IMR-90 (cell line): Measurements from ENCODE around the gene HHIPL1. TPM values are rescaled to one million over a fixed set of nuclear protein-coding genes. Genes with fewer than 3 reads are reported as not detected.

ENCODE experiments used
- ATAC-seq: fragments of 200-7000 bp; cut with Tn5 transposase; 2 replicates; pipeline ENCODE4 v1.9.1; 2020; ENCODE audit warnings: low read depth, mild to moderate bottlenecking, moderate library complexity
- BruUV-seq: library from RNA; stranded (reverse); fragments of 400-500 nt; replicated peaks from 2 replicates; lab custom pipeline; 2021; lab: Mats Ljungman, UMichigan
- CTCF ChIA-PET: fragments of 300-600 bp; formaldehyde crosslinking; extraction: SDS; loops from one replicate; lab custom pipeline; 2021; ENCODE audit warnings: antibody characterized with exemption; lab: Yijun Ruan, JAX
- POLR2A ChIA-PET: fragments of 300-600 bp; sonication (Branson Sonifier 250); formaldehyde crosslinking; loops from one replicate; lab custom pipeline; 2022; ENCODE audit warnings: antibody characterized with exemption; ENCODE audit not compliant: unreplicated experiment; lab: Charles Lee
- DNase-seq: peaks from one replicate; pipeline ENCODE4 v3.0.0; 2013
- H2AFZ ChIP-seq: replicated peaks from 2 replicates; pipeline ENCODE3; 2013; ENCODE audit warnings: low read length, mild to moderate bottlenecking; ENCODE audit not compliant: poor library complexity
- H2AK5ac ChIP-seq: 2 replicates; pipeline ENCODE4 v1.6.1; 2013; ENCODE audit warnings: low read depth, low read length, inconsistent platforms
- H2AK9ac ChIP-seq: replicated peaks from 2 replicates; pipeline ENCODE3; 2013; ENCODE audit warnings: mild to moderate bottlenecking, low read depth, low read length, moderate library complexity; ENCODE audit not compliant: poor library complexity
- H2BK120ac ChIP-seq: 2 replicates; pipeline ENCODE4 v1.6.1; 2013; ENCODE audit warnings: low read depth, low read length, inconsistent platforms
- H2BK15ac ChIP-seq: 3 replicates; pipeline ENCODE4 v1.6.1; 2013; ENCODE audit warnings: low read depth, low read length, inconsistent platforms
- H2BK20ac ChIP-seq: 2 replicates; pipeline ENCODE4 v1.6.1; 2013; ENCODE audit warnings: low read depth, mild to moderate bottlenecking, inconsistent platforms, low read length, moderate library complexity
- H2BK5ac ChIP-seq: 2 replicates; pipeline ENCODE4 v1.6.1; 2013; ENCODE audit warnings: mild to moderate bottlenecking, low read depth, low read length, inconsistent platforms; ENCODE audit not compliant: poor library complexity, severe bottlenecking
- H3K14ac ChIP-seq: replicated peaks from 2 replicates; pipeline ENCODE4 v1.6.1; 2013; ENCODE audit warnings: low read depth, low read length, inconsistent platforms
- H3K18ac ChIP-seq: 2 replicates; pipeline ENCODE4 v1.6.1; 2013; ENCODE audit warnings: low read depth, low read length, control low read depth
- H3K23ac ChIP-seq: 2 replicates; pipeline ENCODE4 v1.6.1; 2013; ENCODE audit warnings: low read depth, low read length, inconsistent platforms
- H3K27ac ChIP-seq: 2 replicates; pipeline ENCODE4 v1.5.1; 2013; ENCODE audit warnings: mild to moderate bottlenecking, control low read depth, low read length; ENCODE audit not compliant: insufficient read depth
- H3K27me3 ChIP-seq: 2 replicates; pipeline ENCODE4 v1.6.1; 2013; ENCODE audit warnings: low read length; ENCODE audit not compliant: control insufficient read depth, insufficient read depth
- H3K36me3 ChIP-seq: 2 replicates; pipeline ENCODE4 v1.6.1; 2013; ENCODE audit warnings: low read length, mixed read lengths; ENCODE audit not compliant: control insufficient read depth, insufficient read depth
- H3K4ac ChIP-seq: 2 replicates; pipeline ENCODE4 v1.6.1; 2013; ENCODE audit warnings: low read depth, low read length, inconsistent platforms
- H3K4me1 ChIP-seq: 2 replicates; pipeline ENCODE4 v1.6.1; 2013; ENCODE audit warnings: low read length, mixed read lengths; ENCODE audit not compliant: control insufficient read depth, insufficient read depth
- H3K4me2 ChIP-seq: 2 replicates; pipeline ENCODE4 v1.6.1; 2013; ENCODE audit warnings: low read depth, mild to moderate bottlenecking, control low read depth, low read length, moderate library complexity
- H3K4me3 ChIP-seq: 2 replicates; pipeline ENCODE4 v1.5.1; 2013; ENCODE audit warnings: low read depth, mild to moderate bottlenecking, control low read depth, low read length, moderate library complexity; ENCODE audit not compliant: insufficient read depth
- H3K56ac ChIP-seq: 2 replicates; pipeline ENCODE4 v1.6.1; 2013; ENCODE audit warnings: low read length, inconsistent platforms; ENCODE audit not compliant: insufficient read depth; ENCODE audit errors: extremely low read depth
- H3K79me1 ChIP-seq, 2 experiments: 2 replicates each; pipeline ENCODE4 v1.6.1; 2013; ENCODE audit warnings: low read length in 2 of 2, inconsistent platforms in 1 of 2, low read depth in 1 of 2
- H3K9ac ChIP-seq: 2 replicates; pipeline ENCODE4 v1.6.1; 2013; ENCODE audit warnings: low read depth, low read length, control low read depth
- H3K9me1 ChIP-seq: 2 replicates; pipeline ENCODE4 v1.6.1; 2013; ENCODE audit warnings: low read length, inconsistent platforms; ENCODE audit not compliant: insufficient read depth
- H3K9me3 ChIP-seq: 2 replicates; pipeline ENCODE4 v1.6.1; 2013; ENCODE audit warnings: low read length; ENCODE audit not compliant: control insufficient read depth, insufficient read depth
- H4K20me1 ChIP-seq: 2 replicates; pipeline ENCODE4 v1.6.1; 2013; ENCODE audit warnings: low read length, inconsistent platforms; ENCODE audit not compliant: insufficient read depth
- H4K5ac ChIP-seq: 2 replicates; pipeline ENCODE4 v1.6.1; 2013; ENCODE audit warnings: mild to moderate bottlenecking, low read depth, low read length, control low read depth
- H4K8ac ChIP-seq, 2 experiments: 2 replicates each; pipeline ENCODE4 v1.6.1; 2013; ENCODE audit warnings: low read depth in 2 of 2, low read length in 2 of 2, control low read depth in 1 of 2, inconsistent platforms in 1 of 2
- H4K91ac ChIP-seq: 2 replicates; pipeline ENCODE4 v1.6.1; 2013; ENCODE audit warnings: low read depth, low read length, inconsistent platforms; ENCODE audit not compliant: insufficient read depth
- CEBPB ChIP-seq: IDR thresholded peaks from 2 replicates; pipeline ENCODE4 v1.6.1; 2012; ENCODE audit warnings: low read depth, low read length, improper control_type of control experiment
- MAZ ChIP-seq: IDR thresholded peaks from 2 replicates; pipeline ENCODE4 v1.6.1; 2012; ENCODE audit warnings: low read depth, mild to moderate bottlenecking, low read length, improper control_type of control experiment, moderate library complexity, borderline replicate concordance
- MXI1 ChIP-seq: IDR thresholded peaks from 2 replicates; pipeline ENCODE4 v1.6.1; 2012; ENCODE audit warnings: low read depth, mild to moderate bottlenecking, low read length, moderate library complexity, borderline replicate concordance
- NFE2L2 ChIP-seq: fragments of 150-350 bp; IDR thresholded peaks from 2 replicates; pipeline ENCODE4 v1.6.1; 2016; ENCODE audit warnings: low read depth, mild to moderate bottlenecking, low read length
- POLR2A ChIP-seq: IDR thresholded peaks from 2 replicates; pipeline ENCODE4 v1.6.1; 2012; ENCODE audit warnings: mild to moderate bottlenecking, low read depth, low read length
- RAD21 ChIP-seq: IDR thresholded peaks from 2 replicates; pipeline ENCODE4 v1.6.1; 2012; ENCODE audit warnings: low read length, improper control_type of control experiment
- RCOR1 ChIP-seq: IDR thresholded peaks from 2 replicates; pipeline ENCODE4 v1.6.1; 2012; ENCODE audit warnings: mild to moderate bottlenecking, low read length, improper control_type of control experiment; ENCODE audit not compliant: insufficient replicate concordance
- RFX5 ChIP-seq: IDR thresholded peaks from 2 replicates; pipeline ENCODE4 v1.8.0; 2012; ENCODE audit warnings: low read depth, mild to moderate bottlenecking, low read length, moderate library complexity
- SMC3 ChIP-seq: fragments of 150-350 bp; IDR thresholded peaks from 2 replicates; pipeline ENCODE4 v1.6.1; 2016; ENCODE audit warnings: low read depth, mild to moderate bottlenecking, antibody characterized with exemption, low read length, moderate library complexity
- WGBS, 2 experiments: methylation state at CpG; one replicate each; pipeline versions ENCODE4 v1.1.5 to v1.1.7; 2013; ENCODE audit warnings: missing lambda C conversion rate in 2 of 2; ENCODE audit not compliant: insufficient read length in 1 of 2; ENCODE audit errors: extremely low coverage in 2 of 2; 5-methylcytosine and 5-hydroxymethylcytosine counted together
- dilution Hi-C: fragments of 300-500 bp; cut with HindIII; formaldehyde crosslinking; loops from one replicate; pipeline ENCODE4 v1.14.3; 2018; ENCODE audit warnings: low sequenced_read_pairs; ENCODE audit not compliant: unreplicated experiment
- in situ Hi-C: fragments of 300-500 bp; cut with MboI; formaldehyde crosslinking; loops from 3 replicates; pipeline ENCODE4 v1.14.3; 2019; ENCODE audit warnings: low sequenced_read_pairs, inconsistent platforms, mixed read lengths
- intact Hi-C: fragments of 100-400 bp; cut with micrococcal nuclease; formaldehyde crosslinking; loops from 2 replicates; pipeline ENCODE4 v1.10.0; 2022
- polyA plus RNA-seq, 3 experiments: library from polyadenylated mRNA; depleted of rRNA; stranded (reverse); fragments of >200 nt; gene quantifications; 2 replicates each; pipeline ENCODE4 v1.2.3, GENCODE V29; 2012; ENCODE audit warnings: low replicate concordance in 1 of 3
- total RNA-seq: library from RNA; depleted of rRNA; stranded (reverse); fragments of >200 nt; gene quantifications from 2 replicates; pipeline ENCODE4 v1.2.3, GENCODE V29; 2012

The HHIPL1 gene
- total and polyA plus RNA-seq, 2 of the 4 experiments (the other 2 are of a cell fraction): 0.65 to 0.72 TPM

DNA sequence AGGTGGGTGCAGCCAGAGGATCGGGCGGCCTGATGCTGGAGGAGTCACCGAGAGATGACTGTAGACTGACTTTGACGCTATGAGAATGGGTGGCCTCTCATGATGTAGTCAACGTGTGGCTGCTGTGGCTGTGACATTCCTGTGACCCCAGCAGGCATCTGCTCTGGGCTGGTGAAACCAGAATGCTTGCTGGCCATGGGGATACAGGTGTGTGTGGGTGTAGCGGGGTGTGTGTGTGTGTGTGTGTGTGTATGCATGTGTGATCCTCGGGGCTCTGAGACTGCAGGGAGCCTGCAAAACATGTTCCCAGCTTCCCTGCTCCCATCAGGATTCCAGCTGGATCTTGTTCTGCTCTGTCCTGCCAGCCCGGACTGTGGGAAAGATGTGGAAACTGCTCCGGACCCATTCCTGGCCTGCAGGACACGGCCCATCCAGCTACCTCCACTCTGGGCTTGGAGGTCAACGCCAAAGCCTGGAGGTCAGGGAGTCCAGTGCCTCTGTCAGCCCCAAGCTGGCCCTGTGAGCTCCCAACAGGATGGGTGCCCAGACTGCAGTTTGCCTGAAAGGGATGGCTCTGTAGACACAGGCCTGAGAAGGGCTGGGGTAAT is 18.8 kb upstream of the HHIPL1 start:
- Histone ChIP-seq H3K4me1 (peaks cover 19% of the 10 kb centered on the region), H3K36me3 (no peaks in the 10 kb centered on the region), H3K9me1 (peaks cover 19% of the 10 kb centered on the region), H3K9me3 (no peaks in the 10 kb centered on the region), H3K27ac (no peak overlapping the region), H2AK5ac (peak overlapping the region; percentile 5; the same call in 1 of the 2 replicates), H3K4me2 (no peak overlapping the region), H3K4ac (no peak overlapping the region), H4K8ac (no peak overlapping the region), H3K56ac (no peak overlapping the region), H4K20me1 (no peaks in the 10 kb centered on the region), H4K5ac (no peak overlapping the region), H3K27me3 (no peaks in the 10 kb centered on the region), H3K9ac (no peak overlapping the region), H2BK5ac (no peak overlapping the region), H2AFZ (peak overlapping the region; percentile 47), H3K18ac (no peak overlapping the region), H2AK9ac (peak overlapping the region; percentile 30), H2BK15ac (no peak overlapping the region), H2BK120ac (no peak overlapping the region), H3K14ac (no peak overlapping the region), H3K79me1 (peaks cover 0 to 2% of the 10 kb centered on the region in 2 experiments; a peak in 1 of 4 replicates), H3K4me3 (no peak overlapping the region), H2BK20ac (no peak overlapping the region), H3K23ac (no peak overlapping the region), H4K91ac (no peak overlapping the region; the same call in 1 of the 2 replicates)
- peak; percentile 23 for DNase-seq
- POLR2A ChIA-PET: interaction anchor here (0.6 kb wide), 1 partner anchor 87 kb away, joined by 5 read pairs; no protein-coding TSS in a partner anchor
- 100% methylated on average over 1 of the region's 11 CpGs; no CpG with 5 or more reads in 1 of the 2 experiments for WGBS, 2 experiments
- TF ChIP-seq MAZ (no peak), SMC3 (no peak), RFX5 (no peak), MXI1 (no peak), CEBPB (no peak), RCOR1 (no peak), POLR2A (no peak), RAD21 (no peak), NFE2L2 (no peak)
- intact Hi-C loops: loop anchor here (5.0 kb wide), 1 partner anchor 234 kb away; no protein-coding TSS in a partner anchor
- ATAC-seq: no peak
- CTCF ChIA-PET: no interaction called here
- dilution Hi-C loops: no loop called here
- in situ Hi-C loops: no loop called here
- BruUV-seq: no TSS peak
